ENCODE measurements around the gene MKI67. TPM values are rescaled to one million over a fixed set of nuclear protein-coding genes. Genes with fewer than 3 reads are reported as not detected.

Gene MKI67
- total and polyA plus RNA-seq, 2 of the 13 experiments (the other 11 are each of a cell fraction or from before 2014, with no cell fraction given): 6.7 to 22.9 TPM

- H3K9ac ChIP-seq (ENCODE audit: insufficient read depth, low read depth, low read length): no peak overlapping the region
- no peaks in the 10 kb centered on the region for H3K9me3 ChIP-seq (ENCODE audit: low read length)
- no peak overlapping the region for H2AFZ ChIP-seq (ENCODE audit: low read length)
- peaks cover 37 to 99% of the 10 kb centered on the region in 2 experiments for H3K36me3 ChIP-seq (replicated peaks in 1 of 2; ENCODE audit: control insufficient read depth in 1 of 2, insufficient read depth in 2 of 2, low read length in 2 of 2)
- no peaks in the 10 kb centered on the region for H3K27me3 ChIP-seq (ENCODE audit: control insufficient read depth in 1 of 2, insufficient read depth in 2 of 2, low read length in 2 of 2)
- ChIA-PET CTCF (ENCODE audit: low intra/inter-chr PET ratio, low total read pairs) (no interaction called here), POLR2A (no interaction called here)
- no peak for TF ChIP-seq WIZ (CRISPR knock-in tag; IDR thresholded peaks at IDR 0.05)
- no peak for TF ChIP-seq ZNF780A (CRISPR knock-in tag; IDR thresholded peaks at IDR 0.05)
- no peak for TF ChIP-seq ATF4 (CRISPR knock-in tag; IDR thresholded peaks at IDR 0.05)
- no peak for TF ChIP-seq TEF (CRISPR knock-in tag; IDR thresholded peaks at IDR 0.05)
- TF ChIP-seq ZNF891 (CRISPR knock-in tag; IDR thresholded peaks at IDR 0.05): no peak
- TF ChIP-seq STAG1 (CRISPR knock-in tag; IDR thresholded peaks at IDR 0.05): no peak
- no peak for TF ChIP-seq NR2F6 (IDR thresholded peaks at IDR 0.05)
- TF ChIP-seq NR2F6 (CRISPR knock-in tag; IDR thresholded peaks at IDR 0.05): no peak
- TF ChIP-seq ARID4A (CRISPR knock-in tag; IDR thresholded peaks at IDR 0.05; ENCODE audit: borderline replicate concordance): no peak
- TF ChIP-seq ATF2 (CRISPR knock-in tag; IDR thresholded peaks at IDR 0.05): no peak
- in situ Hi-C loops (cut with HindIII; ENCODE audit: extremely low pct_ligation_motif_present, low pct_unique_long_range_greater_than_20kb): no loop called here
- no peak overlapping the region for H3K4me2 ChIP-seq (ENCODE audit: low read depth, low read length)
- ATAC-seq: no peak
- no peaks in the 10 kb centered on the region for H3K4me1 ChIP-seq (ENCODE audit: insufficient read depth, low read length)
- H3K79me2 ChIP-seq (ENCODE audit: insufficient read depth, low read length): no peaks in the 10 kb centered on the region
- H4K20me1 ChIP-seq (ENCODE audit: insufficient read depth, low read length): no peaks in the 10 kb centered on the region
- BruUV-seq (replicated peaks): no TSS peak
- no peak overlapping the region for H3K27ac ChIP-seq (ENCODE audit: extremely low read length, insufficient read depth, low read length)
- no peak overlapping the region for H3K4me3 ChIP-seq (replicated peaks in 1 of 3; ENCODE audit: insufficient read depth in 1 of 3, low read depth in 2 of 3, low read length in 3 of 3)
- intact Hi-C loops (cut with micrococcal nuclease; ENCODE audit: unreplicated experiment): no loop called here
- 99% methylated on average over 4 of the region's 4 CpGs for WGBS (ENCODE audit: low lambda C conversion rate)
- no peak for DNase-seq (ENCODE audit: low spot score)
- FAIRE-seq: no peak
Measured at GRCh38 chr10:128109707-128110106, 16.5 kb downstream of the MKI67 start.
